ENCODE results near the gene GLYATL2. TPM values are rescaled to one million over a fixed set of nuclear protein-coding genes. Genes with fewer than 3 reads are reported as not detected.

GLYATL2 gene
- total RNA-seq, result not detected in 2 replicates

GRCh38 chr11:58844361-58845005 lies at the start of gene GLYATL2:
Gene GLYATL2 (minus strand): TSS chr11:58844704. CDS start chr11:58839612, 5,092 bp downstream.

Other genes with a start within 250 kb of the GLYATL2 start
- 2.9 and 3.5 TPM in 2 replicates for gene CNTF, start 222.0 kb downstream of the GLYATL2 start, total RNA-seq
- gene GLYAT, start 112.8 kb downstream of the GLYATL2 start, total RNA-seq, result not detected in 2 replicates
- not detected in 2 replicates for gene GLYATL1, start 94.8 kb upstream of the GLYATL2 start, total RNA-seq
- gene GLYATL1B, start 241.6 kb upstream of the GLYATL2 start, total RNA-seq, result not detected in 2 replicates